ENCODE data around the gene RPL41. TPM values are rescaled to one million over a fixed set of nuclear protein-coding genes. Genes with fewer than 3 reads are reported as not detected.

Gene RPL41
- polyA plus RNA-seq, 3 donors, result 2,986 to 5,048 (median 3,308) TPM

DNA sequence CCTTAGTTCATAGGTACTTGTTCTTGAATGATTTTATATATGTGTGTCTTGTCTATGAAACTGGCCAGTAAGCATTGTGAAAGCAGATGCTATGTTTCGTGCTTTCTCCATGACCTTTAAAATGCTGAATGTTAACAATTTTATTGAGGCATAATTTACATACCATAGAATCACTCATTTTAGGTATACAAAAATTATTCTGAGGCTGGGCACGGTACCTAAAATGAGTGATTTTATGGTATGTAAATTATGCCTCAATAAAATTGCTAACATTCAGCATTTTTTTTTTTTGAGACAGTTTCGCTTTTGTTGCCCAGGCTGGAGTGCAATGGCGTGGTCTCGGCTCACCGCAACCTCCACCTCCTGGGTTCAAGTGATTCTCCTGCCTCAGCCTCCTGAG, 18.5 kb downstream of the RPL41 start:
- Histone ChIP-seq H3K9ac (ENCODE audit: insufficient read depth, low read length, poor library complexity, severe bottlenecking) (no peak overlapping the region), H3K4me3 (replicated peaks in 1 of 3; ENCODE audit: low read depth in 2 of 3, low read length in 3 of 3) (no peak overlapping the region), H3K79me2 (ENCODE audit: insufficient read depth, low read length) (peaks cover 11% of the 10 kb centered on the region), H3K4me1 (ENCODE audit: control insufficient read depth in 1 of 2, insufficient read depth in 2 of 2, low read length in 2 of 2) (peaks cover 4 to 5% of the 10 kb centered on the region in 2 donors), H2AFZ (ENCODE audit: insufficient read depth, low read depth, low read length, poor library complexity, severe bottlenecking) (no peak overlapping the region), H3K4me2 (replicated peaks; ENCODE audit: extremely low read depth, low read length, poor library complexity, severe bottlenecking) (no peak overlapping the region), H3K36me3 (replicated peaks in 1 of 2; ENCODE audit: control insufficient read depth in 1 of 2, insufficient read depth in 2 of 2, low read length in 2 of 2) (peaks cover 78 to 97% of the 10 kb centered on the region in 2 donors), H3K27me3 (ENCODE audit: control insufficient read depth in 2 of 2, insufficient read depth in 2 of 2, low read length in 2 of 2) (no peaks in the 10 kb centered on the region), H3K27ac (ENCODE audit: low read depth in 1 of 2, low read length in 2 of 2) (no peak overlapping the region), H4K20me1 (ENCODE audit: insufficient read depth, low read length) (no peaks in the 10 kb centered on the region), H3K9me3 (replicated peaks in 1 of 2; ENCODE audit: control insufficient read depth in 1 of 2, insufficient read depth in 1 of 2, low read length in 2 of 2) (no peaks in the 10 kb centered on the region)
- Mint-ChIP-seq H3K9me3 (peaks cover 0 to 4% (median 0%) of the 10 kb centered on the region in 7 donors), H3K27me3 (ENCODE audit: low read depth in 3 of 3) (peaks cover 0 to 4% (median 2%) of the 10 kb centered on the region in 3 donors), H3K4me3 (no peak overlapping the region), H3K27ac (no peak overlapping the region), H3K4me1 (peaks cover 6% of the 10 kb centered on the region), H3K36me3 (peaks cover 84 to 93% of the 10 kb centered on the region in 2 donors)
- no peak for TF ChIP-seq CTCF (IDR thresholded peaks at IDR 0.05)
- DNase-seq, result no peak
- WGBS (ENCODE audit: insufficient coverage), result no CpG with 5 or more reads among the region's 6 CpGs
- intact Hi-C loops (cut with micrococcal nuclease), result no loop called here

GRCh38 chr12:56137853-56138571, 21.6 kb downstream of the RPL41 start:
- Mint-ChIP-seq H3K27ac (no peak overlapping the region), H3K4me3 (no peak overlapping the region), H3K4me1 (peaks cover 15% of the 10 kb centered on the region), H3K9me3 (no peaks in the 10 kb centered on the region), H3K27me3 (ENCODE audit: low read depth in 3 of 3) (peaks cover 0 to 2% (median 2%) of the 10 kb centered on the region in 3 donors), H3K36me3 (peaks cover 75 to 85% of the 10 kb centered on the region in 2 donors)
- peaks cover 68 to 88% of the 10 kb centered on the region in 2 donors for H3K36me3 ChIP-seq (replicated peaks in 1 of 2; ENCODE audit: control insufficient read depth in 1 of 2, insufficient read depth in 2 of 2, low read length in 2 of 2)
- H3K4me3 ChIP-seq (replicated peaks in 1 of 3; ENCODE audit: low read depth in 2 of 3, low read length in 3 of 3), result no peak overlapping the region
- TF ChIP-seq CTCF (IDR thresholded peaks at IDR 0.05), result no peak
- no peak overlapping the region for H3K9ac ChIP-seq (ENCODE audit: insufficient read depth, low read length, poor library complexity, severe bottlenecking)
- H3K79me2 ChIP-seq (ENCODE audit: insufficient read depth, low read length), result no peaks in the 10 kb centered on the region
- H2AFZ ChIP-seq (ENCODE audit: insufficient read depth, low read depth, low read length, poor library complexity, severe bottlenecking), result no peak overlapping the region
- H3K4me1 ChIP-seq (ENCODE audit: control insufficient read depth in 1 of 2, insufficient read depth in 2 of 2, low read length in 2 of 2), result peaks cover 14 to 15% of the 10 kb centered on the region in 2 donors
- no peaks in the 10 kb centered on the region for H3K27me3 ChIP-seq (ENCODE audit: control insufficient read depth in 2 of 2, insufficient read depth in 2 of 2, low read length in 2 of 2)
- no peak overlapping the region for H3K27ac ChIP-seq (ENCODE audit: low read depth in 1 of 2, low read length in 2 of 2)
- H4K20me1 ChIP-seq (ENCODE audit: insufficient read depth, low read length), result no peaks in the 10 kb centered on the region
- no peak for DNase-seq
- 73% methylated on average over 2 of the region's 14 CpGs for WGBS (ENCODE audit: insufficient coverage)
- intact Hi-C loops (cut with micrococcal nuclease), result no loop called here
- no peak overlapping the region for H3K4me2 ChIP-seq (replicated peaks; ENCODE audit: extremely low read depth, low read length, poor library complexity, severe bottlenecking)
- H3K9me3 ChIP-seq (replicated peaks in 1 of 2; ENCODE audit: control insufficient read depth in 1 of 2, insufficient read depth in 1 of 2, low read length in 2 of 2), result no peaks in the 10 kb centered on the region

Measured in CD14-positive monocyte (primary cell).